Measurements from ENCODE around the gene KAT6B.

The KAT6B gene

GRCh38 chr10:74822521-74823089, 3.8 kb upstream of the KAT6B start (continued):
- TF ChIP-seq ZNF341 (tag by site-specific recombination; IDR thresholded peaks at IDR 0.05; ENCODE audit: low read depth) (peak; percentile 27; the same call in 1 of the 2 replicates), ZSCAN23 (tag by site-specific recombination; IDR thresholded peaks at IDR 0.05) (no peak), ZNF747 (tag by site-specific recombination; IDR thresholded peaks at IDR 0.05) (no peak), ZNF433 (tag by site-specific recombination; IDR thresholded peaks at IDR 0.05; ENCODE audit: low read depth) (no peak), SP3 (tag by site-specific recombination; IDR thresholded peaks at IDR 0.05) (no peak), SCRT2 (tag by site-specific recombination; IDR thresholded peaks at IDR 0.05) (no peak), ZNF132 (tag by site-specific recombination; IDR thresholded peaks at IDR 0.05; ENCODE audit: borderline replicate concordance) (no peak), HOXA7 (CRISPR knock-in tag; IDR thresholded peaks at IDR 0.05; ENCODE audit: borderline replicate concordance) (no peak), ZNF416 (tag by site-specific recombination; IDR thresholded peaks at IDR 0.05) (no peak)
- TF ChIP-seq, protein P1, sequence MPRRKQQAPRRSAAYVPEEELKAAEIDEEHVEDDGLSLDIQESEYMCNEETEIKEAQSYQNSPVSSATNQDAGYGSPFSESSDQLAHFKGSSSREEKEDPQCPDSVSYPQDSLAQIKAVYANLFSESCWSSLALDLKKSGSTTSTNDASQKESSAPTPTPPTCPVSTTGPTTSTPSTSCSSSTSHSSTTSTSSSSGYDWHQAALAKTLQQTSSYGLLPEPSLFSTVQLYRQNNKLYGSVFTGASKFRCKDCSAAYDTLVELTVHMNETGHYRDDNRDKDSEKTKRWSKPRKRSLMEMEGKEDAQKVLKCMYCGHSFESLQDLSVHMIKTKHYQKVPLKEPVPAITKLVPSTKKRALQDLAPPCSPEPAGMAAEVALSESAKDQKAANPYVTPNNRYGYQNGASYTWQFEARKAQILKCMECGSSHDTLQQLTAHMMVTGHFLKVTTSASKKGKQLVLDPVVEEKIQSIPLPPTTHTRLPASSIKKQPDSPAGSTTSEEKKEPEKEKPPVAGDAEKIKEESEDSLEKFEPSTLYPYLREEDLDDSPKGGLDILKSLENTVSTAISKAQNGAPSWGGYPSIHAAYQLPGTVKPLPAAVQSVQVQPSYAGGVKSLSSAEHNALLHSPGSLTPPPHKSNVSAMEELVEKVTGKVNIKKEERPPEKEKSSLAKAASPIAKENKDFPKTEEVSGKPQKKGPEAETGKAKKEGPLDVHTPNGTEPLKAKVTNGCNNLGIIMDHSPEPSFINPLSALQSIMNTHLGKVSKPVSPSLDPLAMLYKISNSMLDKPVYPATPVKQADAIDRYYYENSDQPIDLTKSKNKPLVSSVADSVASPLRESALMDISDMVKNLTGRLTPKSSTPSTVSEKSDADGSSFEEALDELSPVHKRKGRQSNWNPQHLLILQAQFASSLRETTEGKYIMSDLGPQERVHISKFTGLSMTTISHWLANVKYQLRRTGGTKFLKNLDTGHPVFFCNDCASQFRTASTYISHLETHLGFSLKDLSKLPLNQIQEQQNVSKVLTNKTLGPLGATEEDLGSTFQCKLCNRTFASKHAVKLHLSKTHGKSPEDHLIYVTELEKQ (tag by site-specific recombination; IDR thresholded peaks at IDR 0.05; ENCODE audit: borderline replicate concordance), result no peak

DNA sequence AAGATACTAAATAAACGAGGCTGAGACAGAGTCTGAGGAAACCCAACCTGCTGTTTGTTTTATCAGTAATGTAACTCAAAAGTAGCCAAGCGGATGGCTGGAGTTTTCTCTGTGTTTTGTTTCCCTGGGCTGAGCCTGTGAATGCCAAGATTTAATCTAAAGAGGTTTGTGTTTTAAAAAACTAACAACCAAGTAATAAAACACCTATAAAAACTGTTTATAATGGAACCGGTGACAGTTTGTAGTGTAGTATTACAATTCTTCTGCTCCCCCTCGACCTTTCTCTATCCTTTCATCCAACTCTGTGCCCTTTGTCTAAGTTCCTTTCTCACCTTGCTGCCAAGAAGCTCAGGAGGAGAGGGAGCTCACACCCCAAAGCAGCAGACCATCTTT, 2.6 kb upstream of the KAT6B start:
- Histone ChIP-seq H3K4me3 (ENCODE audit: low read depth, low read length) (no peak overlapping the region), H3K27ac (ENCODE audit: extremely low read depth, low read depth, low read length) (peak overlapping the region; percentile 99), H3K9me3 (ENCODE audit: control insufficient read depth, insufficient read depth, low read depth, low read length) (no peaks in the 10 kb centered on the region), H3K36me3 (ENCODE audit: control insufficient read depth in 2 of 2, insufficient read depth in 1 of 2, low read length in 2 of 2) (no peaks in the 10 kb centered on the region), H3K4me1 (ENCODE audit: control insufficient read depth, insufficient read depth, low read length) (peaks cover 29% of the 10 kb centered on the region)
- ChIA-PET POLR2A (interaction anchor here (0.6 to 1.0 kb wide), 2 partner anchors 54 to 98 kb away, joined by 3 to 5 read pairs; no protein-coding TSS in a partner anchor), CTCF (interaction anchor here (1.2 to 1.3 kb wide), 2 partner anchors 85 to 124 kb away, joined by 3 to 4 read pairs; no protein-coding TSS in a partner anchor)
- no peak for TF ChIP-seq ZNF837 (tag by site-specific recombination; IDR thresholded peaks at IDR 0.05)
- TF ChIP-seq, protein P2, sequence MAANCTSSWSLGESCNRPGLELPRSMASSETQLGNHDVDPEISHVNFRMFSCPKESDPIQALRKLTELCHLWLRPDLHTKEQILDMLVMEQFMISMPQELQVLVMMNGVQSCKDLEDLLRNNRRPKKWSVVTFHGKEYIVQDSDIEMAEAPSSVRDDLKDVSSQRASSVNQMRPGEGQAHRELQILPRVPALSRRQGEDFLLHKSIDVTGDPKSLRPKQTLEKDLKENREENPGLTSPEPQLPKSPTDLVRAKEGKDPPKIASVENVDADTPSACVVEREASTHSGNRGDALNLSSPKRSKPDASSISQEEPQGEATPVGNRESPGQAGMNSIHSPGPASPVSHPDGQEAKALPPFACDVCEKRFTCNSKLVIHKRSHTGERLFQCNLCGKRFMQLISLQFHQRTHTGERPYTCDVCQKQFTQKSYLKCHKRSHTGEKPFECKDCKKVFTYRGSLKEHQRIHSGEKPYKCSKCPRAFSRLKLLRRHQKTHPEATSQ (tag by site-specific recombination; IDR thresholded peaks at IDR 0.05), result no peak
- TF ChIP-seq ZNF768 (tag by site-specific recombination; IDR thresholded peaks at IDR 0.05), result no peak
- TF ChIP-seq, protein P3, sequence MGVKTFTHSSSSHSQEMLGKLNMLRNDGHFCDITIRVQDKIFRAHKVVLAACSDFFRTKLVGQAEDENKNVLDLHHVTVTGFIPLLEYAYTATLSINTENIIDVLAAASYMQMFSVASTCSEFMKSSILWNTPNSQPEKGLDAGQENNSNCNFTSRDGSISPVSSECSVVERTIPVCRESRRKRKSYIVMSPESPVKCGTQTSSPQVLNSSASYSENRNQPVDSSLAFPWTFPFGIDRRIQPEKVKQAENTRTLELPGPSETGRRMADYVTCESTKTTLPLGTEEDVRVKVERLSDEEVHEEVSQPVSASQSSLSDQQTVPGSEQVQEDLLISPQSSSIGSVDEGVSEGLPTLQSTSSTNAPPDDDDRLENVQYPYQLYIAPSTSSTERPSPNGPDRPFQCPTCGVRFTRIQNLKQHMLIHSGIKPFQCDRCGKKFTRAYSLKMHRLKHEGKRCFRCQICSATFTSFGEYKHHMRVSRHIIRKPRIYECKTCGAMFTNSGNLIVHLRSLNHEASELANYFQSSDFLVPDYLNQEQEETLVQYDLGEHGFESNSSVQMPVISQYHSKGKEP (tag by site-specific recombination; IDR thresholded peaks at IDR 0.05), result peak; percentile 75
- TF ChIP-seq ZNF362 (tag by site-specific recombination; IDR thresholded peaks at IDR 0.05), result no peak
- TF ChIP-seq ZNF785 (tag by site-specific recombination; IDR thresholded peaks at IDR 0.05), result no peak
- no peak for TF ChIP-seq KLF17 (tag by site-specific recombination; IDR thresholded peaks at IDR 0.05)
- TF ChIP-seq ZNF777 (tag by site-specific recombination; IDR thresholded peaks at IDR 0.05; ENCODE audit: borderline replicate concordance), result no peak
- TF ChIP-seq ZNF202 (tag by site-specific recombination; IDR thresholded peaks at IDR 0.05; ENCODE audit: borderline replicate concordance), result no peak
- TF ChIP-seq, protein P4, sequence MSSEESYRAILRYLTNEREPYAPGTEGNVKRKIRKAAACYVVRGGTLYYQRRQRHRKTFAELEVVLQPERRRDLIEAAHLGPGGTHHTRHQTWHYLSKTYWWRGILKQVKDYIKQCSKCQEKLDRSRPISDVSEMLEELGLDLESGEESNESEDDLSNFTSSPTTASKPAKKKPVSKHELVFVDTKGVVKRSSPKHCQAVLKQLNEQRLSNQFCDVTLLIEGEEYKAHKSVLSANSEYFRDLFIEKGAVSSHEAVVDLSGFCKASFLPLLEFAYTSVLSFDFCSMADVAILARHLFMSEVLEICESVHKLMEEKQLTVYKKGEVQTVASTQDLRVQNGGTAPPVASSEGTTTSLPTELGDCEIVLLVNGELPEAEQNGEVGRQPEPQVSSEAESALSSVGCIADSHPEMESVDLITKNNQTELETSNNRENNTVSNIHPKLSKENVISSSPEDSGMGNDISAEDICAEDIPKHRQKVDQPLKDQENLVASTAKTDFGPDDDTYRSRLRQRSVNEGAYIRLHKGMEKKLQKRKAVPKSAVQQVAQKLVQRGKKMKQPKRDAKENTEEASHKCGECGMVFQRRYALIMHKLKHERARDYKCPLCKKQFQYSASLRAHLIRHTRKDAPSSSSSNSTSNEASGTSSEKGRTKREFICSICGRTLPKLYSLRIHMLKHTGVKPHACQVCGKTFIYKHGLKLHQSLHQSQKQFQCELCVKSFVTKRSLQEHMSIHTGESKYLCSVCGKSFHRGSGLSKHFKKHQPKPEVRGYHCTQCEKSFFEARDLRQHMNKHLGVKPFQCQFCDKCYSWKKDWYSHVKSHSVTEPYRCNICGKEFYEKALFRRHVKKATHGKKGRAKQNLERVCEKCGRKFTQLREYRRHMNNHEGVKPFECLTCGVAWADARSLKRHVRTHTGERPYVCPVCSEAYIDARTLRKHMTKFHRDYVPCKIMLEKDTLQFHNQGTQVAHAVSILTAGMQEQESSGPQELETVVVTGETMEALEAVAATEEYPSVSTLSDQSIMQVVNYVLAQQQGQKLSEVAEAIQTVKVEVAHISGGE (tag by site-specific recombination; conservative IDR thresholded peaks at IDR 0.05; ENCODE audit: low read depth), result no peak; the same call in 1 of the 2 replicates
- TF ChIP-seq ZNF19 (tag by site-specific recombination; IDR thresholded peaks at IDR 0.05; ENCODE audit: low read depth), result no peak
- TF ChIP-seq ZNF354C (tag by site-specific recombination; IDR thresholded peaks at IDR 0.05; ENCODE audit: borderline replicate concordance, low read depth), result no peak
- peak; percentile 97 for TF ChIP-seq ZNF843 (tag by site-specific recombination; IDR thresholded peaks at IDR 0.05)

All from HEK293 (cell line).